HepG2 (cell line): ENCODE measurements around the gene OCLN. TPM values are rescaled to one million over a fixed set of nuclear protein-coding genes. Genes with fewer than 3 reads are reported as not detected.
A peak's percentile ranks its signal among the peaks of the same experiment; 100 is the strongest.

Experiments
- BCL6 ChIP-seq: IDR thresholded peaks from 2 replicates; pipeline ENCODE4 v1.6.1; 2016; ENCODE audit warnings: missing genetic modification reagents, missing compliant biosample characterization
- CREB1 ChIP-seq, 2 experiments: fragments of 450-650 bp in 1 of 2; IDR thresholded peaks; 2 replicates each; pipeline ENCODE4 v1.6.1; 2016 to 2017; ENCODE audit warnings: control low read depth in 1 of 2, mild to moderate bottlenecking in 1 of 2, missing compliant biosample characterization in 1 of 2, missing genetic modification characterization in 1 of 2
- EHMT2 ChIP-seq: fragments of 200-600 bp; sonication (generic); IDR thresholded peaks from 2 replicates; pipeline ENCODE4 v1.7.0; 2017; ENCODE audit warnings: antibody characterized with exemption, low read depth, low read length, borderline replicate concordance
- FOXO4 ChIP-seq: sonication (generic); formaldehyde crosslinking; conservative IDR thresholded peaks from 2 replicates; pipeline ENCODE4 v1.8.1; 2023; ENCODE audit warnings: missing genetic modification reagents
- HOXA5 ChIP-seq: sonication (generic); formaldehyde crosslinking; IDR thresholded peaks from 2 replicates; pipeline ENCODE4 v1.4.0; 2020; ENCODE audit warnings: missing genetic modification reagents
- ISL2 ChIP-seq: sonication (generic); formaldehyde crosslinking; IDR thresholded peaks from 2 replicates; pipeline ENCODE4 v1.5.0; 2020; ENCODE audit warnings: missing genetic modification reagents
- MBNL3 ChIP-seq: fragments of 250-450 bp; sonication (Bioruptor Pico); conservative IDR thresholded peaks from 2 replicates; pipeline ENCODE4 v1.8.0; 2022; ENCODE audit warnings: mild to moderate bottlenecking, inconsistent platforms
- NFIC ChIP-seq: IDR thresholded peaks from 2 replicates; pipeline ENCODE4 v1.6.1; 2012; ENCODE audit warnings: mild to moderate bottlenecking, low read length, inconsistent platforms
- RAD51 ChIP-seq: fragments of 450-650 bp; IDR thresholded peaks from 2 replicates; pipeline ENCODE4 v1.6.1; 2016; ENCODE audit warnings: borderline replicate concordance
- ZNF362 ChIP-seq: sonication (generic); formaldehyde crosslinking; IDR thresholded peaks from 2 replicates; pipeline ENCODE4 v1.4.0; 2020; ENCODE audit warnings: missing genetic modification reagents, mild to moderate bottlenecking, borderline replicate concordance
- ZNF572 ChIP-seq: sonication (generic); formaldehyde crosslinking; IDR thresholded peaks from 2 replicates; pipeline ENCODE4 v1.5.1; 2020; ENCODE audit warnings: mild to moderate bottlenecking, missing genetic modification reagents
- ZNF574 ChIP-seq: sonication (generic); formaldehyde crosslinking; IDR thresholded peaks from 2 replicates; pipeline ENCODE4 v1.4.0; 2020; ENCODE audit warnings: missing genetic modification reagents
- ZNF644 ChIP-seq: IDR thresholded peaks from 2 replicates; pipeline ENCODE4 v1.6.1; 2016; ENCODE audit warnings: low read depth
- ZNF646 ChIP-seq: sonication (generic); formaldehyde crosslinking; IDR thresholded peaks from 2 replicates; pipeline ENCODE4 v1.9.0; 2021; ENCODE audit warnings: mild to moderate bottlenecking, missing genetic modification reagents
- polyA plus RNA-seq, 8 experiments: library from polyadenylated mRNA; depleted of rRNA in 3 of 8; stranded (reverse) in 7 of 8; unstranded in 1 of 8; fragments of >200 nt; fragmentation: Illumina TruSeq in 4 of 8; extraction: Trizol in 4 of 8; gene quantifications; 2 replicates each; pipeline versions ENCODE4 v1.2.1 to v1.2.3, GENCODE V29; 2011 to 2016; ENCODE audit warnings: low read depth in 4 of 8, missing spikeins in 1 of 8, mixed read lengths in 1 of 8; ENCODE audit not compliant: insufficient read depth in 1 of 8
- total RNA-seq, 5 experiments: library from RNA; depleted of rRNA; stranded (reverse); fragments of >200 nt; fragmentation: Illumina TruSeq; extraction: Trizol; gene quantifications; 2 replicates each; pipeline ENCODE4 v1.2.3, GENCODE V29; 2016; ENCODE audit warnings: low read depth in 1 of 5

The OCLN gene
- total and polyA plus RNA-seq, 2 of the 13 experiments (the other 11 are each of a cell fraction or from before 2014, with no cell fraction given), result 24.1 to 34.8 TPM

GRCh38 chr5:69517763-69518212 is 25.2 kb downstream of the OCLN start (continued):
- no peak for TF ChIP-seq RAD51
- TF ChIP-seq ISL2 (CRISPR knock-in tag), result peak; percentile 34; the same call in 1 of the 2 replicates
- peak; percentile 68; the same call in 1 of the 2 replicates for TF ChIP-seq ZNF362 (CRISPR knock-in tag)
- TF ChIP-seq BCL6 (CRISPR knock-in tag), result peak; percentile 51
- no peak for TF ChIP-seq FOXO4 (CRISPR knock-in tag)
- no peak for TF ChIP-seq CREB1 (IDR thresholded peaks at IDR 0.05)
- TF ChIP-seq CREB1 (CRISPR knock-in tag; IDR thresholded peaks at IDR 0.05), result peak; percentile 50; the same call in 1 of the 2 replicates
- no peak for TF ChIP-seq EHMT2
- 0 out of 2 replicates have a peak, but pooled peaks have one; percentile 34 for TF ChIP-seq HOXA5
- TF ChIP-seq ZNF574 (CRISPR knock-in tag), result no peak
- TF ChIP-seq ZNF572 (CRISPR knock-in tag), result no peak
- TF ChIP-seq ZNF646 (CRISPR knock-in tag), result no peak
- no peak for TF ChIP-seq MBNL3 (CRISPR knock-in tag)
- TF ChIP-seq ZNF644 (CRISPR knock-in tag), result 0 out of 2 replicates have a peak, but pooled peaks have one; percentile 9
- peak; percentile 29; the same call in 1 of the 2 replicates for TF ChIP-seq NFIC
